Measurements from ENCODE around the gene SLC9A7.
"Not testable (repeated sequence)": the region's sequence is repeated elsewhere in the genome, so short reads cannot be mapped to it uniquely, and the experiment has no call there.

SLC9A7 gene

DNA sequence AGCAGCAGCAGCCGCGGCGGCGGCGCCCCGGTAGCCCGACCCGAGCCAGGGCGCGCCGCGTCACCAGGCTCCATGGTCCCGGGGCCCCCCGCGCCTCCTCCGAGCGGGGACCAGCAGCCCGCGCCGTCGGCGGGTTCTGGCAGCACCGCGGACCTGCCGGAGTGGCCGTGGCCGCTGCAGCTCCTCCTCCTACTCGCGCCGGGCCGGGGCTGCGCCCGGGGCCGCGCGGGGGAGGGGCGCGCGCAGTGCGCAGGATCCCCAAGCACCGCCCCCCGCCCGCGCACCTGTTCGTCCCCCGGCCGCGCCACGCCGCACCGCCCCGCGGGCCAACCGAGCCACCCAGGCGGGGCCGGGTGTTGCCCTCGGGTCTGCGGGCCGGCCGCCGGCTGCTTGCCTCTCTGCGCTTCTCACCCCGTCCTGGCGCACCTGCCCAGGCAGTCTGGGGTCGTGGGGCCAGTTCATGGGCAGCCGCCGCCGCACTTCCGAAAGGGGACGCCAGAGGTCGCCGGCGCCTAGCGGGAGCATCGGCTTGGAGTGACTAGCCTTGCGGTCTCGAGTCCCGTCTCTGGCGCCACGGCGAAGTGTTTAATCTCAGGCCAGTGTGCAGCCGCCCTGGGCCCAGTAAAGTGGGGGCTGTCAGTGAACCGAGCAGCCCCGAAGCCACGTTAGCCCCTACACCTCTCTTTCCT, at the start of gene SLC9A7:
SLC9A7 (minus strand) TSS at position 163 of the 689 bp plus-strand sequence; CDS start at position 74, 89 bp downstream.
- peak; percentile 69 to 75 for DNase-seq (ENCODE audit: low read depth in 2 of 2)

DNA sequence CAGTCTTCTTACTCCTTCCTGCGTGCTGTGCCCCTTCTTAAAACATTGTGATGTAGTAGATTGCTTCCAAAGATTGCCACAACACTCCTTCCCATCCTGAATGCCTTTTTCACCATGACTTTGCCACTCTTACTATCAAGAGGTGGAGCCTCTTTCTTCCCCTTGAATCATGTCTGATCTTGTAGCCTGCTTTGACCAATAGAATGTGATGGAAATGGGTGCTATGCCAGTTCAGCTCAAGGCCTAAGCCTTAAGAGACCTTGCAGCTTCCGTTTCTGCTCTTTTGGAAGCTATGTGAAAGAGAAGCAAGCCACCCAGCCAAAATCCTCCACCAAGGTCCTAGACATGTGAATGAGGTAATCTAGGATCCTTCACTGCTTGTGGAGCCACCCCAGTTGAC, 46.4 kb upstream of the SLC9A7 start:
- DNase-seq (ENCODE audit: low read depth in 2 of 2): no peak

DNA sequence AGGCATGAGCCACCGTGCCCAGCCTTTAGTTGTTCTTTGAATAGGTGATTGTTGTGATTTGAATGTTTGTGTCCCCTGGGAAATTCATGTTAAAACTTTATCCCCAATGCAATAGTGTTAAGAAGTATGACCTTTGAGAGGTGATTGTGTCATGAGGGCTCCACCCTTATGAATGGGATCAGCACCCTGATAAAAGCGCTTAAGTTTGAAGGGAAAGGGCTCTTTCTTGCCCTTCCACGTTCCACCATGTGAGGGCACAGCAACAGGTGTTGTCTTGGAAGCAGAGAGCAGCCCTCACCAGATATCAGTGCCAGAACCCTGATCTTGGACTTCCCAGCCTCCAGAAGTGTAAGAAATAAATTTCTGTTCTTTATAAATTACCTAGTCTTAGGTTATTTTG, 44.2 kb upstream of the SLC9A7 start:
- no peak for DNase-seq (ENCODE audit: low read depth in 2 of 2)

DNA sequence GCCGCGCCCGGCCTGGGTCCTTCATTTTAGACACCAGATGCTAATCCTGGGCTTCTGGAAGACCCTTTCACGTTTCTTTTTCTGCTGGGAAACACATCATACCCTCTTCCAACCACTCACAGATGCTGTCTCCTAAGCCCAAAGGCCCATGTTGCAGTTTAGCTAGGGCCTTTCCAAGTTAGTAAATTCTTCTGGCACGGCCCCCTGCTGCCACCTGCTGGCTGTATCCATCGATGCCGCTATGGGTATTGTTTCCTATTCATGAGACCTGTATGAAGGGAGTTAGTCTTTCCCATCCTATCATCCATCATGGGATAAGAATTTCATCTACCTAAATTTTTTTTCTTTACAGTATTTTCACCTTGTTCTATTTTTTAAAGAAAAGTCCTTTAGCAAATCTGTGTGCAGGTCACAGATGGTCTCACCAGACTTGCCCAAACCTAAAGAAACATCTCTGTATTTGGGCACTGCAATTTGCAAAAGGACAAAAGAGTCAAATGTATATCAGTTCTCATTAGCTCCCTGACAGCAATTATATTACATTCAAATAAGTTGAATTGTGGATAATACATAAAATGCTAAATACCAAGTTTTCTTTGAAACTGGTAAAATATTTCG, 37.8 kb upstream of the SLC9A7 start:
- peak; percentile 54 to 61 for DNase-seq (ENCODE audit: low read depth in 2 of 2)

DNA sequence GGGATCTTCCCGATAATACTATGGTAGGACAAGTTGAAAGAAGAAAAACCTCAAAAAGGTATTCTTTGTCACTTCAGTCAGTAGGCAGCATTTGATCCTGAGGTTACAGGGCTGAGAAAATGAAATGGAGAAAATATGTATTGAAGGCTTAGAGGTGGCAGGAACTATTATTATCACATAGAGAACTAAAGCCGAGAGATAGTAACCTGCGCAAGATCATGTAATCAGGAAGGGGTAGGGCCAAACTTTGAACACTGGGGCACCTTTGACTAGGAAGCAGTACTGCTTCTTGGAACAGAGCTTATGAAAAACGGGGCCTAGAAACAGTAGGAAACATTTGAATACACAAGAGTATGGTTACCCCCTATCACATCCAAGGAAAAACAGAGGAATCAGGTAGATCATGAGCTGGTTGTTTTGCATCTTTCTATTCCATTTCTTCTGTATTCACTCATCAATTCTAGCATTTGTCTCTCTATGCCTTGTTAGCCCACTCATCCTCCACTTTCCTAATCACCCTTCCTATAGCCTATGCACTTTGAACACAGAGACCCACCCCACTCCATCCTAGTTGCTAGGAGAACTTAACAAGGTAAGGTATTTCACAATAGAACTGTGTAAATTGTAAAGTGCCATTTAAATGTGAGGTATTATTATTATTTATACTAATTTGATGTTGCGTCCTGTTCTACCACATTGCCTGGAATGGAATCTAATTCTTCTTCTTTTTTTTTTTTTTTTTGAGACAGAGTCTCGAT, 34.6 kb upstream of the SLC9A7 start:
- no peak for DNase-seq (ENCODE audit: low read depth in 2 of 2)

DNA sequence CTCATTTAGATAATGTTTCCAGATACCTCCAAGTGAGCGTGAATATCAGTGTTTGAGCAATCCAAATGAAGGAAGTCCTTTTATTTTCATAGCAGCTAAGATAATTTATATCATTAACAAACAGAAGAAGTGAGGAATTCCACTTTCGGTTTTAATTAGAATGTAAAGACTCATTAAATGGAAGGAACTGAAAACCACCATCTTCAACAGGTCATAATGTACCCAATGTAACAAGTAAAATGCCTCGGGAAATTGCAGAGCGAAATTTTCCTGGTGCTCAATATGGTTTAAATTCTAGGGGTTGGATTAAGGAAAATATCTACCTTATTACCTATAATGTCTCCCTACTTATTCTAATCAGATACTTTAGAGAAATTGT, 33.9 kb upstream of the SLC9A7 start:
- DNase-seq (ENCODE audit: low read depth in 2 of 2): no peak

DNA sequence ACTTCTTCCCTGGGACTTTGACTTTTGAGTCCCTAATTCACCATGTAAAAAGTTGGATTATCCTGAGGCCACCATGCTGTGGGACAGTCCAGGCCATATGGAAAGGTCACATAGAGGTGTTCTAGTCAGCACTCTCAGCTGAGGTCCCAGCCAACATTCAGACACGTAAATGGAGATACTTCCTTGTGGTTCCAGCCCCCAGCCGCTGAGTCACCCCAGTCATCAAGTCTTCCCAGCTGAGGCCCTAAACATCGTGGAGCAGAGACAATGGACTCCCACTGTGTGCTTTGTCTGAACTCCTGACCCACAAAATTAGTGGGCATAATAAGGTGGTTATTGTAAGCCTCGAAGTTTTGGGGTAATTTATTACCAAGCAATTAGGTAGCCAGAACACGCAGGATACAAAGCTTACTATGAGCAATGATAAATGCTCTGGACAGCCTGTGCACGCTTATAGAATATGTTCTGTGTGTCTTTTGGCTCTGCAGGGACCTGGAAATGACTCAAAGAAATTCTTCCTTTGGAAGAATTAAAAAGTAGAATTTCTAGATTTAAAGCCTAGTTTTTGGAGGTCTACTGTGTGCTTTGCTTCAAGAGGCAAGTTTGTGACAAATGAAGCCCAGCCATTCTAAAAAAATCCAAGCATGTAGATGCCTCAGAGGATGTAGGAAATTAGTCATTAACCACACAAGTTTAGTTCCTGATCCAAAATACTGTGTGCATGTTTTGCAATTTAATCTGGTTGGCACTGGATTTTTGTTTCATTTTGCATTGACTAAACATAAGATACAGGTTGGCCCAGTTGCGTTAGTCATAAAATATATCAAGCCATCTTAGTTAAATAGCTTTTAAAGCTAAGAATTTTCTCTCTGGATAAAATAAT, 33.2 kb upstream of the SLC9A7 start:
- DNase-seq (ENCODE audit: low read depth in 2 of 2): no peak

DNA sequence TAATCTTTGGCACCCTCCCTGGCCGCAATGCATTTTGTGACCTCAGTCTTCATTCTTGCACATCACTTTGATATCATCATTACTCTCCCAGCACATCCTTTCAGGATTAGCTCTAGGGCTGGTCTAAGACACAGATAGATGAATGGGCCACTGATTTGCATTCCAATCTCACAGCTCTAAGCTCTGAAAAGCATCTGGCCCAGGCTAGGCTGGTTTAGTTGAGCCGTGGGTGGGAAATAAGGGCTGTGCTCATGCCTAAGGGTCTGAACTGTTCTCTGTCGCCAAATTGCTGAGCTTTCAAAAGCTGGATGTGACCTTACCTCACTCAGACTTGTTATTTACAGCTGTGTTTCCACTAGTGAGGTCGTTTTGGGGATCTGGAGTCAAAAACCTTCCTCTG, 30.0 kb upstream of the SLC9A7 start:
- no peak for DNase-seq (ENCODE audit: low read depth in 2 of 2)

DNA sequence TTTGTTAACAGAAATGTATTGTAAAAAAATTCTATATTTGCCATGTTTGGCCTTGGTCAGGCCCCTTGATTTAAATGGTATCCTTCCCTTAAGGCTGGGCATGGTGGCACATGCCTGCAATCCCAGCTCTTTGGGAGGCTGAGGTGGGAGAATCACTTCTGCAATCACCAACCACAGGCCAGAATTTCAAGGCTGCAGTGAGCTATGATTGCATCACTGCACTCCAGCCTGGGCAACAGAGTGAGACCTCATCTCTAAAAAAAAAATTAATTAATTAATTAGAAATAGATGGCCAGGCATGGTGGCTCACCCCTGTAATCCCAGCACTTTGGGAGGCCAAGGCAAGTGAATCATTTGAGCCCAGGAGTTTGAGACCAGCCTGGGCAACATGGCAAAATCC, 25.5 kb upstream of the SLC9A7 start:
- not testable (repeated sequence) for DNase-seq (ENCODE audit: low read depth in 2 of 2)

DNA sequence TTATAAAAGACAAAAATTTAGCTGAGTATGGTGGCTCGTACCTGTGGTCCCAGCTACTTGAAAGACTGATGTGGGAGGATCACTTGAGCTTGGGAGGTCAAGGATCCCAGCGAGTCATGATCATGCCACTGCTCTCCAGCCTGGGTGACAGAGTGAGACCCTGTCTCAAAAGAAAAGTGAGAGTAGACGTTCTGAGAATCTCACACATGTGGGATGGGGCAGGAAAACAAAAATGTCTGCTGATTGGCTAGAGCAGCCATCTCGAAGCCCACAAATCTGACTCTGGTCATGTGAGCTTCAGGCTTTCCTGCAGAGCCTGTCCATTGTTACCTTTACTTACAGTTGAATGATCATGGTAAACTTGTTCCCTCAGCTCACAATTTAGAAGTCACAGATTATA, 23.1 kb upstream of the SLC9A7 start:
- DNase-seq (ENCODE audit: low read depth in 2 of 2): no peak

DNA sequence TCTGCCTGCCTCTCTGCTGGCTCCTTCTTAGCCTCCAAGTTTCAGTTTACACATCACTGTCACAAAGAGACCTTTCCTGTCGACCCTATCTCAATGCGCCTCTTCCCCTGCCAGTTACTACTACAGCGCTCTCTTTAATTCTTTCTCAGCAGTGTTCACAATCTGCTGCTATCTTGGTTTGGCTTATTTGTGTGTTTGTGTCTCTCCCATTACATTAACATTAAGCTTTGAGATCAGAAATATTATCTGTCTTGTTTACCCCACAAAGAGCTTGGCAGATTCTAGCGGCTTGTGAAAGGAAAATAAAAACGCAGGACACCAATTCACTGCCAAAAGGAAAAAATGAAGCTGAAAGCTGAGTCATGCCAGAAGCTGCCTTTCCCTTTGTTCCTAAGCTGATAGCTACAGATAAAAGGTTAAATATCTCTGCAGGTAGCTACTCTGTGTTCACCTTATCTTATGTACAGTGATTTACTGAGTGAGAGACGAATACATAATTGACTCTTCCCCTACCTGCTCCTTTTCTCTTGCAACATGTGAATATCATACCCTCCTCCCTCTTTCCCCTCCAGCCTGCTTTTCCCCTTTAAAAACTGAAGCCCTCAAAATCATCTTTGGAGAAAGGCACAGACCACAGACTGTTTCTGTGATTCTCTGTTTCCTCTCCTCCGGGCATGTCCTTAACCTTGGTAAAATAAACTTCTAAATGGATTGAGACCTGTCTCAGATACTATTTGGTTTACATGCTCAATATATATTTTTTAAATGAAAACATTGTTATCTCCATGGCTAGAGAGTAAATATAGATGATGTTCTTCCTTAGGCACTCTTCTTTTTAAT, 19.3 kb upstream of the SLC9A7 start:
- DNase-seq (ENCODE audit: low read depth in 2 of 2): no peak

DNA sequence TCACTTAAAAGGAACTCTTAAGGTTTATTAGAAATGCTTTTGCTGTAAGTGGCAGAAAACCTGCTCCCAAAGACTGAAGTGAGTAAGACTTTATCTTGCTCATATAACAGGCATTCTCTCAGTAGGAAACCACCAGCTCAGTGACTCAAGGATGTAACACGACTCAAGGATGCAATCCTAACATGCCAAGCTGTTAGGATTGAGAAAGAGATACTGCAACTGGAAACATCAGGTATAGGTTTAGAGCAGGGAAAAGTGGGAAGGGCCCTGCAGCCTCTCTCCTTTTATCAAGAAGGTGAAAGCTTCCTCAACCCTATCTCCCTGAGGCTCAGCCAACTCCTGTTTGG, 11.9 kb upstream of the SLC9A7 start:
- no peak for DNase-seq (ENCODE audit: low read depth in 2 of 2)

DNA sequence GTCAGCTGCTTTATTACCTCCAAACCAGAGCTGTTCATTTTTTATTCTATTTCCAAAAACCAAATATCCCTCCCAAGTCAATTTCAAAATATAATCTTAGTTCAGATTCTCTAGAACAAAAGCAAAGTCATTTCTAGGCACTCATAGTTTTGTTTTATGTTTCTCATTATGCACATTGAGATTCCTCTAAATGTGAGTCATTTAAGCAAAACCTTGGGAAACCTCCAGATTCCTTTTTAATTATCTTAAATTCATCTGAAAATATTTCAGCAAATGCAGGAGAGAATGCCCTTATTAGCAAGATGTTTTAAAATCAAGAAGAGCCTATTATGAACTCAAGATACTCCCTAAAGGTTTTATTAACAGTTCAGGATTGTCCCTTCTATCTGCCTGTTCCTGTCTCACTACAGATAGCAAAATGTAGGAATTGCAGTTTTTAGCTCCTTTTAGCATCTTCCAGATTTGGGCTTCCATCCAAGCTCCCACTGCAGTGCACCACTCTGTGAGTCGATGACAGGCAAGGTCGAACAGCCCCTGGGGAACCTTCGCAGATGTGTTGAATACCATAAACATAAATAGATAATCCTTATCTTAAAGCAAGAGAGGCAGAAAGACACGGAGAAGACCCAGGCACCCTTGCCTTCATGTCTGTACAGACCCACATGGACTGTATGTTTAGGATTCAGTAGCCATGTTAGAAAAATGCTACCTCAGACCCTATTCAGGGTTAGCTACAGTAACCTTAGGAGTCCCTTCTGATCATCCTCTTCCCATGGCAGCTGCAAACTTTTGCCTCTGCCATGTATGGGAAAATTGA, 11.3 kb upstream of the SLC9A7 start:
- DNase-seq (ENCODE audit: low read depth in 2 of 2): no peak

DNA sequence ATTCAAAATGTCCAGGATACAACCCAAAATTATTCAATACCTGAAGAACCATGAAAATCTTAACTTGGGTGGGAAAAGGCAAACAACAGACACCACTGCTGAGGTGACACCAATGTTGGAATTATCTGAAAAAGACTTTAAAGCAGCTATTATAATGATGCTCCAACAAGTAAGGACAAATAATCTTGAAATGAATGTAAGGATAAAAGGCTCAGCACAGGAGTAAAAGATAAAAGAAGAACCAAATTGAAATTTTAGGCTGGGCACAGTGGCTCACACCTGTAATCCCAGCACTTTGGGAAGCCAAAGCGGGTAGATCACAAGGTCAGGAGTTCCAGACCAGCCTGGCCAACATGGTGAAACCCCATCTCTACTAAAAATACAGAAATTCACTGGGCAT, 4.0 kb upstream of the SLC9A7 start:
- DNase-seq (ENCODE audit: low read depth in 2 of 2): no peak

DNA sequence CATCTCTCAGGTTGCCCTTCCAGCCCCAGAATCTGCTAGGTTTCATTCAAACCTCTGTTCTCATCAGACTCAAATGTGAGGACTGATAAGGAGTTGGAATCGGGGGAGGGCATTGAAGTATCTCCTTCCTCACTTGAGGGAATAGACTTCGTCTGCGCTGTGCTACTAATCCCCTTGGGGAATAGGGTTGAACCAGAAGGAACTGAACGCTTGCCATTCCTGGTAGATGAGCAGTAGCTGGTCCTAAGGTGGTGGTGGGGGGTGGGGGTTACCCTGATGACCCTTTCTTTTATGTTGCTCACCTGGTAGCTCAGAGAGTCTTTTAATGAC, 692 bp upstream of the SLC9A7 start:
- DNase-seq (ENCODE audit: low read depth in 2 of 2): no peak

DNA sequence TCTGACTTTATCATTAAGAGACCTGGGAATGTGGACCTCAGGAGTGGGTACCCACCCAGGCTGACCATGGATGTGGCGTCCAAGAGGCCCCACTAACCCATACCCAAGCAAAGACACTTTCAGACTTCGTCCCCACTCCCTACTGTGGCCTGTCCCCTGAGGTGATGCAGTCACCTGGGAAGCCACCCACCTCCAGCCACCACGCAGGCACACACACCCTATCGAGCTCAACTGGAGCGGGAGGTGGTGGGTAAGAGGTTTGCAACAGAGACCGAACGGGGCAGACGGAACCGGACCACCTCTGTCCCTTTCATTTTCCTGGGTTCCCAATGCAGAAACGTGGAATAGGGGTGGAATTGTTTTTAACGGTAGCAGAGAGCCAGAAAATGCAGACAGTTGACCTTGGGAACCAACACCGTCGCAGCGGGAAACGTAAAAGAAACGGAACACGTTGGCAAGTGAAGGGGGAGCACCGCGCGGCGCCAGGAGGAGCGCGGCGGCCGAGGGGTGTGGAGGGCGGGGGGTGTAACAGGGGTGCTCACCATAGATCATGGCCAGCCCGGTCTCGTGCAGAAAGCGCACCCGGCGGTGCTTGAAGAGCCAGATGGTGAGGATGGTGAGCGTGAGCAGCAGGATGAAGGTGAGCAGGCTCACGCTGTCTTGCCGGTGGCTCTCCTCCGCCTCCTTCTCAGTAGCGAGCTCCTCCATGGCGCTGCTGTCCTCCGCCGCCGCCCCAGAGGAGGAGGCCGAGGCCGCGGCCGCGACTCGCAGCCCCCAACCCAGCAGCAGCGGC, 559 bp downstream of the SLC9A7 start:
- DNase-seq (ENCODE audit: low read depth in 2 of 2): peak in 1 of 2 donors; percentile 5

DNA sequence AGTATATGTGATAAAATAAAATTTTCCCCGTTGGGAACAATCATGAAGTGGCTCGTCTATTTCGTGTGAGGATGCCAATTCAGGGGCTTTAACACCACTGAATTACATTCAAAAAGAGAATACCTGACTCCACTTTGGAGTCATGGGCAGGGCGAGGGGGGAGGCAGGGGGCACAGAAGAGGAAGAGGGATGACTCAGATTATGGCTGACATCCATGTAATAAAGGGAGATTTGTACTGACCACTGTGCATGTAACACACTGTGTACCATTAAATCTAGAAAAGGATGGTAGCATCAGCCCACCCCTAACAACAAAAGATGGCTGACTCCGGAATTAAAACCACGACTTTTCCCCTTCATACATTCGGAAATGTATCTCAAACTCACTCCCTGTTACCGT, 1.3 kb downstream of the SLC9A7 start:
- DNase-seq (ENCODE audit: low read depth in 2 of 2): no peak

DNA sequence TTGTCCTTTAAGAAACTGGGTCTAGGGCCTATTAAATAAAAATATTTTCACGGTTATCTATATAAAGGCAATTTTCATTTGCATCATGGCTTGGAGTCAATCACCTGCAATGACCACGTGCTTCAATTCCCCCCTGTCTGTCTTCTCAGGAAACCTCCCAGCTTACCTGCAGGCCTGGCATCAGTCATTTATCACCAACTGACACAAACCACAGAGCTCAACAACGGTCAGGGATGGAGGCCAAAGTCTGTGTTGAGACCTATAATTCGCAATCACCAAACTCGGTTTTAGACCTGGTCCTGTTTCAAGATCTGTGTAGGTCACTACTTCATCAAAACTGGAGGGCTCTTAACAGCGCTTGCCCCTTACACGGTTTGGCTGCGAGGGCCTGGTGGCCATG, 1.9 kb downstream of the SLC9A7 start:
- DNase-seq (ENCODE audit: low read depth in 2 of 2): no peak

DNA sequence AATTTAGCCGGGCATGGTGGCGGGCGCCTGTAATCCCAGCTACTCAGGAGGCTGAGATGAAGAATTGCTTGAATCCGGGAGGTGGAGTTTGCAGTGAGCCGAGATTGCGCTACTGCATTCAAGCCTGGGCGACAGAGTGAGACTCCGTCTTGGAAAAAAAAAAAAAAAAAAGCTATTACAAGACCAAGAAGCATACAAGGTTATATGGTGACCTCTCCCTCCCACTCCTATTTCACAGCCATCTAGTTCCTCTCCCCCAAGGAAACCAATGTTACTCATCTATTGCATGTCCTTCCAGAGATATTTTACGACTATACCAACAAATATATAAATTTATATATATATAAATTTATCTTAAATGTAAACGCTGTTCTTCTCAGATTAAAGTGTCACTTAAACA, 3.2 kb downstream of the SLC9A7 start:
- no peak for DNase-seq (ENCODE audit: low read depth in 2 of 2)

DNA sequence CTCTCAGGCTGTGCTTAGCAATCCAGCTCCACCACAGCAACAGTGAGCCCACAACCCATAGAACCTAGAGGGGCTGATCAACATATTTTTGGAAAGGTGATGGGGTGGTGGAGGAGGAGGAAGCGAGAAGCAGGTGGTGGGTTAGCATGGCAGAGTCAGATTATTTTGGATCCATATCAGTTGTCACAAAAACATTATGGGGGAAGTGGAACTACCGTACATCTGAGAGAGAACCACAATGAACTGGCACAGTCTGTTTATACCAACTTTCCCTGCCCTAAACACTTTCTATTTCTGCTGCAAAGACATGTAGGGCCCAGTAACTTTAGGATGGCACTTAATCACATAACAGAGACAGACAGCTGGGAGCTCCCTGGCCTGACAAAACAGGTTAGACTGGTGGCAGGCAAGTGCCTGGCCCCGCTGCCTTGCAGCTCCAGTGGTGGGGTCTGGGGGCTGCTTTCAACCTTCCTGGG, 4.3 kb downstream of the SLC9A7 start:
- no peak for DNase-seq (ENCODE audit: low read depth in 2 of 2)
